GM21576 (cell line): ENCODE data around the gene TCAF1.
"Not testable (repeated sequence)": the region's sequence is repeated elsewhere in the genome, so short reads cannot be mapped to it uniquely, and the experiment has no call there.

Experiments used
- ATAC-seq: cut with Tn5 transposase; IDR thresholded peaks from one replicate; pipeline ENCODE4 v1.9.1; 2021; ENCODE audit warnings: mild to moderate bottlenecking, moderate library complexity; ENCODE audit not compliant: unreplicated experiment

Gene TCAF1

GRCh38 chr7:143906151-143906550 lies 4.2 kb upstream of the TCAF1 start:
- no peak for ATAC-seq

DNA sequence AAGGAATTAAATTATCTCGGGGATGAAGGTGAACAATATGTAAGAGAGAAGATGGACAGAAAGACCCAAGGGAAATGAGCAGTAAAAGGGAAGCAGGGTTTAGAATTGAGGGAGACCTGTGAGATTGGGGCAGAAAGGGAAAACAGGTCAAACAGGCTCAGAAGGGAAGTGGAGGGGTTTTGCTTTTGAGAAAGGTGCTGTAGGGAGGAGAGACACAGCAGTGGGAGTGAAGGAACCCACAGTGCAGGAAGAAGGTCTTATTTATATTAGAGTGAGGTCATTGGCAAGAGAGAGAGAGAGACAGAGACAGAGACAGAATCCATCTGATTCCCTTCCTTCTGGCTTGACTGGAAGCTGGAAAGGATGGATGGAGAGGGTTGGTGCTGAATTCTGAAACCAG lies 3.5 kb upstream of the TCAF1 start:
- no peak for ATAC-seq

DNA sequence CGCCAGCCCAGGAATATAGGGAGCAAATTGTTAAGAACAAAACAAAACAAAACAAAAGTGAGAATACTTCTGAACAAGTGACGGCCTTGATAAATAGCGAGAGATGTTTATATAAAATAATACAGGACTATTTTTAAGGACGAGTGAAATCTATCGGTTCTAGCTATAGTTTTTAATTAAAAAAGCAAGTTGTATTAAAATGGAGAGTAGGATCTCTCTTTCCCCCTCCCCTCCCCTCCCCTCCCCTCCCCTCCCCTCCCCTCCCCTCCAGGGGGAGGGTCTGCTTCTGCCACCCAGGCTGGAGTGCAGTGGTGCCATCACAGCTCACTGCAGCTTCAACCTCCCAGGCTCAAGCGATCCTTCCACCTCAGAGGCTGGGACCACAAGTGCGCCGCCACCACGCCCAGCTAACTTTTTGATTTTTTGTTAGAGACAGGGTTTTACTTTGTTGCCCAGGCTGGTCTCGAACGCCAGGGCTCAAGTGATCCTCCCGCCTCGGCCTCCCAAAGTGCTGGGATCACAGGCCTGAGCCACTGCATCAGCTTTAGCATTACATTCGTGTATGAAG lies 440 bp upstream of the TCAF1 start:
- ATAC-seq, result no peak

DNA sequence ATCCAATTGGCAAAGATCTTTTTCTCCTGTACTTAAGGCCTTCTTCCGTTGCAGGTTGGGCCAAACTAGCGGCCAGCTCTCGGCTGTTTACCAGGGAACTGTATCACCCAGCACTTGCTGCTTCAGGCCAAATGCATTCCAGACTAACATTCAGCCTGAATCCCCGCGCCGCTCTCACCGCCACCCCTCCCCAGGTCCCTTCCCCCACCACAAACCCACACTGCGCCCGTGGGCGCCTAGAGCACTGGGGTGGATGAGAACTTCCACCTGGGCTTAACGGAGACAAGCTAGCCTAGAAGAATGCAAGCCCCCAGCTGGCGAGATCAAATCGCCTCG lies 676 bp downstream of the TCAF1 start:
- no peak for ATAC-seq

GRCh38 chr7:143900230-143900766 lies 1.7 kb downstream of the TCAF1 start:
- ATAC-seq, result no peak

GRCh38 chr7:143898810-143899209 lies 3.2 kb downstream of the TCAF1 start:
- ATAC-seq, result no peak

- no peak for ATAC-seq
Measured at GRCh38 chr7:143896667-143897066, 5.3 kb downstream of the TCAF1 start.

DNA sequence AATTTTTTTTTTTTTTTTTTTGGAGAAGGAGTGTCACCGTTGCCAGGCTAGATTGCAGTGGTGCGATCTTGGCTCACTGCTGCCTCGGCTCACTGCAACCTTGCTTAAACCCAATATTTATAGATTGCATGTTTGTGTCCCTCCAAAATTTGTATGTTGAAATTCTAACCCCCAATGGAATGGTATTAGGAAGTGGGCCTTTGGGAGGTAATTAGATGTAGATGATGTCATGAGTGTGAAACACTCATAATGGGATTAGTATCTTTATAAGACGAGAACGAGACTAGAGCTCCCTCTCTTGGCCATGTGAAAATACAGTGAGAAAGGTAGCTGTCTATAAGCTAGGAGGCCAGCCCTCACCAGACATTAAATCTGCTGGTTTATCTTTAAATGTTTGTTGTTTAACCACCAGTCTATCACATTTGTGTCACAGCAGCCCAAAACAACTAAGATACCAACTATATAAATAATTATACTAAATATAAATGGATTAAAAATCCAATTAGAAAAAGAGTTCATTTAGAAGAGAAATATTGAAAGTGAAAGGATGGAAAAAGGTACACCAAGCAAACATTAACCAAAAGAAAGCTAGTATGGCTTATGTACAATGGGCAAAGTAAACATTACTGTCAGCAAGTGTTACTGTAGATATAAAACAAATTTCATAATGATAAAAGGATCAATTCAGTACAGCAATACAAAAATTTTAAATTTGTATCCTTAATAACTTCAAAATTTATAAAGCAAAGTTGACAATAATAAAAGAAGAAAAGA lies 9.3 kb downstream of the TCAF1 start:
- peak; percentile 99 for ATAC-seq

GRCh38 chr7:143891457-143891856 lies 10.5 kb downstream of the TCAF1 start:
- no peak for ATAC-seq

DNA sequence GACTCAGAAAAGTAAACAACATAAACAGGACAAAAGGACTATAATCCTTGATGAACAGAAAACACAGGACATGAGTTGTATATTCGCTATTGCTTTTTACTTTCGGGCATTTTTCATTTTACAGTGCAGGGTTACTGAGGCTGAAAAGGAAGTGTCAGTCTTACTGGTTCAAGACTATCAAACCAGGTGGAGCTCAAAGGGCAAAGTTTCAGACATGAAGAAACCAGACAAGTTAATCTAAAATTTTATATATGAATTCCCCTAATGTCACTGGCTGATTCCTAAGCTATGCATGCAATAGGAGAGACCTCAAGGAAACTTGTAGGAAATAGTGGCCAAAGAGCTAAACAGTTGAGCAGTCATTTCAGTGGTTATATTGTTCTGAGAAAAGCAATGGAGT lies 11.4 kb downstream of the TCAF1 start:
- ATAC-seq, result no peak

GRCh38 chr7:143889068-143889467 lies 12.9 kb downstream of the TCAF1 start:
- ATAC-seq, result no peak

- ATAC-seq, result no peak
Measured at GRCh38 chr7:143886826-143887477, 15.0 kb downstream of the TCAF1 start.

DNA sequence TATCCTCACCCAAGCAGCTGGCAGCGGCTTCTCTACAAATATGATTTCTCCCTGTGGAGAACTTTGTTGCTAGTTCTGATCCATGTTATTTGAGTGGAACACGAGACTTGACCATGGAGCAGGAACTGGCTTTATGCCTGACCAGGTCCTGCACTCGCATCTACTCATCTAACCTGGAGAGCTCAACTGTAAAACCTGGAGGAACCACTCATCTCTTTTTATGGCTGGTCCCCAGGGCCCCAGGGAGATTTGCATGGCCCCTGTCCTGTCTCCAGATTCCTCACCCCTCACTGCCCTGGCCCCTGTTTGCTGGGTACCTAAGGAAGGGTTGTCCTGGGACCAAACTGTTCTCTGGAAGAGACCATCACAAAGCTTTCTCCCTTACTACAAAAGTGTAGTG lies 16.0 kb downstream of the TCAF1 start:
- no peak for ATAC-seq

- ATAC-seq, result peak; percentile 84
Measured at GRCh38 chr7:143884969-143885559, 16.9 kb downstream of the TCAF1 start.

- ATAC-seq, result no peak
Measured at GRCh38 chr7:143884241-143884968, 17.6 kb downstream of the TCAF1 start.

DNA sequence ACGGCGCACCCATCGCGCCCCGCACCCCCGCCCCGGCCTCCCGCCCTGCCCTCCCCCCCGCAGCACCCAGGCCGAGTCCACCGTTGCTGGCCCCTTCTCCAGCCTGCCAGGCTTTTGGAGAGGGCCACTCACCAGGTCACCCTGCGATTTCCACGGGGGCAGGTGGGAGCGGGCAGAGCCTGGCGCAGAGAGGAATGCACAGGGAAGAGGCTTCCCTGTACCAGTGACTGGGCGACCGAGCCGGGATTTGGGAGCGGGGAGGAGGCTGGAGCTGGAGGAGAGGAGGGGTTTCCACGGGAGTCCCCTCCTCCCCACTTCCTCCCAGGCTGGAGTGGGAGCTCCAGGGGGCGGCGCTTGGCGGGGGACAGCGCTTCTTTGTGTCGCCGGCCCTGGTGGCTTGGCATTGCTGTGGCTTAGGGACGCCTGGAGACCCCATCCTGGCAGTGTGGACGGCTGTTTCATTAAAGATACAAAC lies 19.3 kb downstream of the TCAF1 start:
- no peak for ATAC-seq

- no peak for ATAC-seq
Measured at GRCh38 chr7:143882020-143882603, 19.9 kb downstream of the TCAF1 start.

DNA sequence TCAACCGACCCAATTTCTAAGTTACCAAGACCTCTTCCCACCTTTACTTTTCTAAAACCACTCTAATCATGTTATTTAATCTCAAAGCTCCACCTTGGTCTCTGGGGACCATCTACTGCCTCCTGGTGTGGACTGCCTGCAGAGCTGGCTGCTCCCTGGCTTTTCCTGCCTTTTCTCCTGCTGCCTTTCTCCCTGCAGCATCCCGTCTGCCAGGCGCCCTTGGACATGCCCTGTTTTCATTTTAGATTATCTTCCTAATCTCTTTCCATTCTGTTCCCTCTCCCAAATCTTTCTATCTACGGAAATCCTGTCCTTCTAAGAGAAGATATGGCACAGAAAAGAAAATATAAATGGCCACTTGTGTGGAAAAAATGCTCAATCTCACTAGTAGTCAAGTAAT lies 23.1 kb downstream of the TCAF1 start:
- ATAC-seq, result no peak

DNA sequence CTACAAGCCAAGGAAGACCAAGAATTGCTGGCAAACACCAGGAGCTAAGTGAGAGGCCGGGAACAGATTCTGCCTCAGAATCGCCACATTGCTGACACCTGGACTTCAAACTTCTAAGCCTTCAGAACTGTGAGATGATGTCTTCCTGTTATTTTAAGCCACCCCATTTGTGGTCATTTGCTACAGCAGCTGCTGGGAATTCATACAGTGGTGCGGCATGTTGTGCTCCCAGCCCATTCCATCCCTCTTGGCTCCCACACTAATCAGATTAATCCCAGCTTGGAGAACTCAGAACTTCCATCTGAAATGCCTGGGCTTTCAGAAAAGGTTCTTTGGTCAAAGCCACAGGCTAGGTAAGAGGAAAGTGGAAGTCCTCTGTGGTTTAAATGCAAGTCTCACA lies 24.9 kb downstream of the TCAF1 start:
- no peak for ATAC-seq

GRCh38 chr7:143876218-143876617 lies 25.8 kb downstream of the TCAF1 start:
- no peak for ATAC-seq

- not testable (repeated sequence) for ATAC-seq
Measured at GRCh38 chr7:143873242-143873641, 28.7 kb downstream of the TCAF1 start.
